Gastrocnemius medialis (tissue), 4 donors: ENCODE results near the gene TRAF2. TPM values are rescaled to one million over a fixed set of nuclear protein-coding genes. Genes with fewer than 3 reads are reported as not detected.
"Not testable (repeated sequence)": the region's sequence is repeated elsewhere in the genome, so short reads cannot be mapped to it uniquely, and the experiment has no call there.

Experiments used
- ATAC-seq, 2 donors: fragments of 150-250 bp; one replicate each; pipeline ENCODE4 v1.9.1; 2016
- DNase-seq, 2 donors: peaks; one replicate each; pipeline ENCODE4 v3.0.0-alpha.2; 2019
- H3K27ac ChIP-seq, 4 donors: fragments of 200-600 bp; sonication (generic); 1 replicate in 1 of 4; 2 replicates in 3 of 4; pipeline ENCODE4 v1.5.1; 2016 to 2018; ENCODE audit warnings: mild to moderate bottlenecking in 2 of 4, moderate library complexity in 1 of 4
- H3K27me3 ChIP-seq, 3 donors: fragments of 200-600 bp; sonication (generic) in 2 of 3; 1 replicate in 1 of 3; 2 replicates in 2 of 3; pipeline versions ENCODE4 v1.5.1 to v1.6.0; 2016 to 2019; ENCODE audit warnings: mild to moderate bottlenecking in 1 of 3, moderate library complexity in 1 of 3
- H3K36me3 ChIP-seq, 2 donors: fragments of 200-600 bp; sonication (generic) in 1 of 2; one replicate each; pipeline ENCODE4 v1.5.1; 2017 to 2018
- H3K4me1 ChIP-seq, 2 donors: fragments of 200-600 bp; sonication (generic) in 1 of 2; one replicate each; pipeline ENCODE4 v1.5.1; 2016 to 2017; ENCODE audit warnings: mild to moderate bottlenecking in 2 of 2
- H3K4me3 ChIP-seq, 4 donors: fragments of 200-600 bp; sonication (generic) in 3 of 4; 1 replicate in 1 of 4; 2 replicates in 3 of 4; pipeline ENCODE4 v1.5.1; 2016 to 2019; ENCODE audit warnings: mild to moderate bottlenecking in 2 of 4
- H3K9me3 ChIP-seq, 3 donors: fragments of 200-600 bp; sonication (generic) in 2 of 3; 1 replicate in 1 of 3; 2 replicates in 2 of 3; pipeline ENCODE4 v1.5.1; 2016 to 2019
- POLR2A ChIP-seq, 2 donors: fragments of 450-650 bp; IDR thresholded peaks; one replicate each; pipeline ENCODE4 v1.6.1; 2017; ENCODE audit warnings: antibody characterized with exemption in 2 of 2, mild to moderate bottlenecking in 2 of 2, moderate library complexity in 2 of 2
- in situ Hi-C, 4 donors: fragments of 200-750 bp; cut with MboI; loops; one replicate each; pipeline versions ENCODE4 v1.15.0 to v1.8.0; 2017; ENCODE audit warnings: low sequenced_read_pairs in 4 of 4
- intact Hi-C: fragments of 100-400 bp; cut with DNase I; formaldehyde crosslinking; loops from one replicate; pipeline ENCODE4 v1.15.1; 2023; ENCODE audit warnings: low total_unique reads
- total RNA-seq, 4 donors: library from RNA; depleted of rRNA; stranded (reverse); fragments of >200 nt; gene quantifications; one replicate each; pipeline versions ENCODE4 v1.1.0 to v1.2.3, GENCODE V29; 2016
- TF ChIP-seq, protein P1 (sequence below), 5 experiments: fragments of 450-650 bp in 3 of 5; fragments of 200-600 bp in 2 of 5; sonication (generic) in 2 of 5; IDR thresholded peaks in 4 of 5; conservative IDR thresholded peaks in 1 of 5; 1 replicate in 4 of 5; 2 replicates in 1 of 5; pipeline ENCODE4 v1.5.1; 2016 to 2019; ENCODE audit warnings: antibody characterized with exemption in 5 of 5, mild to moderate bottlenecking in 3 of 5, moderate library complexity in 3 of 5

Gene TRAF2
- total RNA-seq, 4 donors from 2014 or later, result 3.5 to 6.6 (median 4.8) TPM

DNA sequence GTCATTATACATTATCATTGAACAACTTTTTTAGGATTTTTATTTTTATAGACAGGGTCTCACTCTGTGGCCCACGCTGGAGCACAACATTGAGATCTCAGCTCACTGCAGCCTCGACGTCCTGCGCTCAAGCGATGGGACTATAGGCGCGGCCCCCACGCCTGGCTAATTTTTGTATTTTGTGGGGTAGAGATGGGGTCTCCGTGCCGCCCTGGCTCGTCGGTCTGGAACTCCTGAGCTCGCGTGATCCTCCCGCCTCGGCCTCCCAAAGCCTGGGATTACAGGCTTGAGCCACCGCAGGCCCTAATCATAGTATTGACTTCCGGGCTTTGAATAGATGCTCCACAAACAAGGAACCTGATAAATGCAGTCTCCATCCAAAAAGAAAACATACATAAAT is 18.8 kb upstream of the TRAF2 start:
- in situ Hi-C loops, result no loop called here
- H3K4me3 ChIP-seq, result no peak overlapping the region
- intact Hi-C loops, result loop anchor here (5.0 kb wide), 1 partner anchor 75 kb away; the partner anchor contains the start of gene TMEM141
- no peaks in the 10 kb centered on the region for H3K27me3 ChIP-seq
- no peaks in the 10 kb centered on the region for H3K9me3 ChIP-seq
- H3K27ac ChIP-seq, result no peak overlapping the region
- DNase-seq (no peak), ATAC-seq (no peak)
- H3K36me3 ChIP-seq, result peaks cover 0 to 19% of the 10 kb centered on the region in 2 donors
- peaks cover 21 to 27% of the 10 kb centered on the region in 2 donors for H3K4me1 ChIP-seq
- TF ChIP-seq, protein P1, sequence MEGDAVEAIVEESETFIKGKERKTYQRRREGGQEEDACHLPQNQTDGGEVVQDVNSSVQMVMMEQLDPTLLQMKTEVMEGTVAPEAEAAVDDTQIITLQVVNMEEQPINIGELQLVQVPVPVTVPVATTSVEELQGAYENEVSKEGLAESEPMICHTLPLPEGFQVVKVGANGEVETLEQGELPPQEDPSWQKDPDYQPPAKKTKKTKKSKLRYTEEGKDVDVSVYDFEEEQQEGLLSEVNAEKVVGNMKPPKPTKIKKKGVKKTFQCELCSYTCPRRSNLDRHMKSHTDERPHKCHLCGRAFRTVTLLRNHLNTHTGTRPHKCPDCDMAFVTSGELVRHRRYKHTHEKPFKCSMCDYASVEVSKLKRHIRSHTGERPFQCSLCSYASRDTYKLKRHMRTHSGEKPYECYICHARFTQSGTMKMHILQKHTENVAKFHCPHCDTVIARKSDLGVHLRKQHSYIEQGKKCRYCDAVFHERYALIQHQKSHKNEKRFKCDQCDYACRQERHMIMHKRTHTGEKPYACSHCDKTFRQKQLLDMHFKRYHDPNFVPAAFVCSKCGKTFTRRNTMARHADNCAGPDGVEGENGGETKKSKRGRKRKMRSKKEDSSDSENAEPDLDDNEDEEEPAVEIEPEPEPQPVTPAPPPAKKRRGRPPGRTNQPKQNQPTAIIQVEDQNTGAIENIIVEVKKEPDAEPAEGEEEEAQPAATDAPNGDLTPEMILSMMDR (IDR thresholded peaks at IDR 0.05 in 4 of 5, conservative IDR thresholded peaks at IDR 0.05 in 1 of 5), result no peak
- no peak for TF ChIP-seq POLR2A (IDR thresholded peaks at IDR 0.05)

- TF ChIP-seq, protein P1 (IDR thresholded peaks at IDR 0.05 in 4 of 5, conservative IDR thresholded peaks at IDR 0.05 in 1 of 5), result no peak
- no peak for TF ChIP-seq POLR2A (IDR thresholded peaks at IDR 0.05)
- Histone ChIP-seq H3K4me3 (no peak overlapping the region), H3K27me3 (no peaks in the 10 kb centered on the region), H3K9me3 (no peaks in the 10 kb centered on the region), H3K36me3 (peaks cover 0 to 15% of the 10 kb centered on the region in 2 donors), H3K4me1 (peaks cover 21 to 27% of the 10 kb centered on the region in 2 donors), H3K27ac (no peak overlapping the region)
- no peak for ATAC-seq
- in situ Hi-C loops, result no loop called here
- no peak for DNase-seq
- intact Hi-C loops, result loop anchor here (5.0 kb wide), 1 partner anchor 76 kb away; the partner anchor contains the start of gene TMEM141
These were observed 18.4 kb upstream of the TRAF2 start for GRCh38 chr9:136867917-136868316.

- DNase-seq, result no peak
- Histone ChIP-seq H3K9me3 (no peaks in the 10 kb centered on the region), H3K4me3 (no peak overlapping the region), H3K36me3 (peaks cover 0 to 8% of the 10 kb centered on the region in 2 donors), H3K27ac (no peak overlapping the region), H3K27me3 (no peaks in the 10 kb centered on the region), H3K4me1 (peaks cover 21 to 25% of the 10 kb centered on the region in 2 donors)
- intact Hi-C loops, result loop anchor here (5.0 kb wide), 1 partner anchor 76 kb away; the partner anchor contains the start of gene TMEM141
- TF ChIP-seq POLR2A (IDR thresholded peaks at IDR 0.05), result no peak
- TF ChIP-seq, protein P1 (IDR thresholded peaks at IDR 0.05 in 4 of 5, conservative IDR thresholded peaks at IDR 0.05 in 1 of 5), result no peak
- in situ Hi-C loops, result no loop called here
- ATAC-seq, result no peak
These were observed 17.7 kb upstream of the TRAF2 start for GRCh38 chr9:136868644-136869043.

- intact Hi-C loops, result loop anchor here (5.0 kb wide), 1 partner anchor 77 kb away; the partner anchor contains the start of gene TMEM141
- H3K4me1 ChIP-seq, result peaks cover 11 to 15% of the 10 kb centered on the region in 2 donors
- DNase-seq, H3K27me3 ChIP-seq, H3K27ac ChIP-seq, ATAC-seq, H3K9me3 ChIP-seq, H3K4me3 ChIP-seq, in situ Hi-C loops, H3K36me3 ChIP-seq: not testable (repeated sequence)
These were observed 16.7 kb upstream of the TRAF2 start for GRCh38 chr9:136869611-136870010.

DNA sequence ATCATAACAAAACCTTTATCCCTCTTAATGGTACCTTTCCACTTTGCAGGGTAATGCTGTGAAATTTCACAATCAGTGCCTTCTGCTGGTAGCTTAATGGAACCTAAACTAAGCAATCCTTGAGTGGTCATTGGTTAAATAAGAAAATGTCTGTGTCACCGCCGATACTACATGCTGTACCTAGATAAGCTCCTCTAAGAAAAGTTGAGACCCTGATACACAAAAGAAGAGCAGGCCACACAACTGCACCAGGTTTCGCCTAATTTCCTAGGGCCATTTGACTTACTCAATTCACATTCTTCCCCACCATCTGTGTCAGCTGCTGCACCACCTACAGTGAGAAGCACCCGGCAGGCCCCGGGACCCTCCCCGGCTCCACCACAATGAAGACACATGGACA is 11.2 kb upstream of the TRAF2 start:
- Histone ChIP-seq H3K27ac (no peak overlapping the region), H3K4me1 (no peaks in the 10 kb centered on the region), H3K27me3 (no peaks in the 10 kb centered on the region), H3K9me3 (no peaks in the 10 kb centered on the region), H3K4me3 (no peak overlapping the region), H3K36me3 (no peaks in the 10 kb centered on the region)
- DNase-seq, result no peak
- intact Hi-C loops (no loop called here), in situ Hi-C loops (no loop called here)
- ATAC-seq, result no peak
- TF ChIP-seq, protein P1 (IDR thresholded peaks at IDR 0.05 in 4 of 5, conservative IDR thresholded peaks at IDR 0.05 in 1 of 5), result no peak
- no peak for TF ChIP-seq POLR2A (IDR thresholded peaks at IDR 0.05)
